GM23338 (cell line): ENCODE data around the gene RCBTB1. TPM values are rescaled to one million over a fixed set of nuclear protein-coding genes. Genes with fewer than 3 reads are reported as not detected.

Experiments
- ATAC-seq: fragments of 200-7000 bp; cut with Tn5 transposase; 3 replicates; pipeline ENCODE4 v1.9.1; 2020
- DNase-seq: peaks from one replicate; pipeline ENCODE4 v3.0.0-alpha.2; 2015; ENCODE audit warnings: low spot score
- H2AFZ ChIP-seq: fragments of 200-600 bp; sonication (generic); 2 replicates; pipeline ENCODE4 v1.8.0; 2016; ENCODE audit warnings: antibody characterized with exemption, mild to moderate bottlenecking, moderate library complexity
- H3F3A ChIP-seq: fragments of 200-600 bp; sonication (generic); replicated peaks from 2 replicates; pipeline ENCODE4 v1.8.0; 2017; ENCODE audit warnings: antibody characterized with exemption, mixed run types, low read depth
- H3K27ac ChIP-seq: fragments of 200-600 bp; sonication (generic); 2 replicates; pipeline ENCODE4 v1.6.1; 2016; ENCODE audit warnings: low read depth
- H3K27me3 ChIP-seq: fragments of 200-600 bp; sonication (generic); 2 replicates; pipeline ENCODE4 v1.8.0; 2016; ENCODE audit warnings: mild to moderate bottlenecking, mixed run types, moderate library complexity; ENCODE audit not compliant: insufficient read depth
- H3K36me3 ChIP-seq: fragments of 200-600 bp; sonication (generic); 2 replicates; pipeline ENCODE4 v1.8.0; 2016; ENCODE audit warnings: mild to moderate bottlenecking; ENCODE audit not compliant: insufficient read depth
- H3K4me1 ChIP-seq: fragments of 200-600 bp; sonication (generic); 2 replicates; pipeline ENCODE4 v1.8.0; 2016; ENCODE audit warnings: mild to moderate bottlenecking, moderate library complexity; ENCODE audit not compliant: insufficient read depth
- H3K4me2 ChIP-seq: fragments of 200-600 bp; sonication (generic); 2 replicates; pipeline ENCODE4 v1.7.1; 2017; ENCODE audit warnings: mixed run types
- H3K4me3 ChIP-seq: fragments of 200-600 bp; sonication (generic); 2 replicates; pipeline ENCODE4 v1.6.1; 2016; ENCODE audit warnings: mixed run types
- H3K79me2 ChIP-seq: fragments of 200-600 bp; sonication (generic); replicated peaks from 2 replicates; pipeline ENCODE4 v1.8.0; 2017; ENCODE audit warnings: mild to moderate bottlenecking; ENCODE audit not compliant: insufficient read depth
- H3K9me2 ChIP-seq: fragments of 200-600 bp; sonication (generic); 2 replicates; pipeline ENCODE4 v1.8.0; 2017; ENCODE audit not compliant: insufficient read depth
- H4K20me1 ChIP-seq: fragments of 200-600 bp; sonication (generic); replicated peaks from 2 replicates; pipeline ENCODE4 v1.8.0; 2017; ENCODE audit warnings: mild to moderate bottlenecking; ENCODE audit not compliant: insufficient read depth
- H3K27ac Mint-ChIP-seq: 2 replicates; pipeline ENCODE4 v1.8.0; 2020; ENCODE audit warnings: inconsistent platforms, mild to moderate bottlenecking, moderate library complexity, mixed read lengths
- H3K27me3 Mint-ChIP-seq: 3 replicates; pipeline ENCODE4 v1.8.0; 2022; ENCODE audit warnings: low read depth, mild to moderate bottlenecking, moderate library complexity, mixed read lengths, inconsistent platforms; ENCODE audit not compliant: insufficient read depth, poor library complexity
- H3K36me3 Mint-ChIP-seq: 3 replicates; pipeline ENCODE4 v1.8.0; 2021; ENCODE audit warnings: low read depth, mild to moderate bottlenecking, inconsistent platforms, moderate library complexity, mixed read lengths
- H3K4me1 Mint-ChIP-seq: 3 replicates; pipeline ENCODE4 v1.8.0; 2020; ENCODE audit warnings: mild to moderate bottlenecking, inconsistent platforms, mixed read lengths
- H3K4me3 Mint-ChIP-seq: 3 replicates; pipeline ENCODE4 v1.8.0; 2021; ENCODE audit warnings: moderate library complexity, mild to moderate bottlenecking, inconsistent platforms, mixed read lengths
- H3K9me3 Mint-ChIP-seq: 3 replicates; pipeline ENCODE4 v1.8.0; 2020; ENCODE audit warnings: moderate library complexity, mild to moderate bottlenecking, inconsistent platforms, mixed read lengths
- CREB1 ChIP-seq: fragments of 250-450 bp; sonication (Bioruptor Pico); IDR thresholded peaks from 2 replicates; pipeline ENCODE4 v1.5.0; 2020; ENCODE audit warnings: low read depth, mild to moderate bottlenecking, moderate library complexity
- CTCF ChIP-seq, 2 experiments: fragments of 200-600 bp in 1 of 2; sonication (generic) in 1 of 2; conservative IDR thresholded peaks; 2 replicates each; pipeline versions ENCODE4 v1.5.1 to v1.6.1; 2016 to 2017; ENCODE audit warnings: antibody characterized with exemption in 2 of 2, low read depth in 2 of 2, mild to moderate bottlenecking in 2 of 2, moderate library complexity in 1 of 2
- ETS1 ChIP-seq: IDR thresholded peaks from 2 replicates; pipeline ENCODE4 v1.6.1; 2016; ENCODE audit warnings: antibody characterized with exemption
- NANOG ChIP-seq: IDR thresholded peaks from 2 replicates; pipeline ENCODE4 v1.6.1; 2016; ENCODE audit warnings: antibody characterized with exemption, borderline replicate concordance
- REST ChIP-seq: IDR thresholded peaks from one replicate; pipeline ENCODE4 v1.6.1; 2018; ENCODE audit warnings: antibody characterized with exemption; ENCODE audit not compliant: unreplicated experiment
- STAT1 ChIP-seq: IDR thresholded peaks from one replicate; pipeline ENCODE4 v1.6.1; 2016; ENCODE audit warnings: antibody characterized with exemption; ENCODE audit not compliant: unreplicated experiment
- ZNF462 ChIP-seq: fragments of 250-450 bp; sonication (Bioruptor Pico); IDR thresholded peaks from 2 replicates; pipeline ENCODE4 v1.5.0; 2020; ENCODE audit warnings: mild to moderate bottlenecking, moderate library complexity
- polyA plus RNA-seq: library from polyadenylated mRNA; unstranded; fragments of >200 nt; fragmentation: Nextera tagmentation; extraction: Ambion mirVana; gene quantifications from 2 replicates; pipeline ENCODE4 v1.2.1, GENCODE V29; 2016
- total RNA-seq: library from RNA; depleted of rRNA; stranded (reverse); fragments of >200 nt; shearing (Covaris generic); gene quantifications from 2 replicates; pipeline ENCODE4 v1.2.3, GENCODE V29; 2014

RCBTB1 gene
- total and polyA plus RNA-seq, 2 experiments from 2014 or later = 10.8 to 33.5 TPM

GRCh38 chr13:49610176-49610575 is 24.8 kb upstream of the RCBTB1 start:
- no peaks in the 10 kb centered on the region for H3K27me3 Mint-ChIP-seq
- peaks cover 4% of the 10 kb centered on the region; the same call in 2 of the 3 replicates for H3K4me1 Mint-ChIP-seq
- H3K27me3 ChIP-seq = no peaks in the 10 kb centered on the region
- TF ChIP-seq STAT1 = no peak
- no peak for TF ChIP-seq REST
- no peak for TF ChIP-seq ZNF462 (CRISPR knock-in tag)
- no peak for TF ChIP-seq ETS1
- no peak for TF ChIP-seq CREB1 (CRISPR knock-in tag)
- TF ChIP-seq NANOG = no peak
- TF ChIP-seq CTCF (conservative IDR thresholded peaks at IDR 0.05; ENCODE audit: low read depth in 2 of 2) = no peak
- no peak overlapping the region for H3K4me3 ChIP-seq
- H3K36me3 ChIP-seq = no peaks in the 10 kb centered on the region
- ATAC-seq (no peak), DNase-seq (no peak)
- no peak overlapping the region for H3K27ac ChIP-seq
- H4K20me1 ChIP-seq = no peaks in the 10 kb centered on the region
- H3F3A ChIP-seq = no peaks in the 10 kb centered on the region
- H3K79me2 ChIP-seq = no peaks in the 10 kb centered on the region
- H3K9me2 ChIP-seq = no peaks in the 10 kb centered on the region
- H3K9me3 Mint-ChIP-seq = no peaks in the 10 kb centered on the region
- no peaks in the 10 kb centered on the region for H3K4me1 ChIP-seq
- no peaks in the 10 kb centered on the region for H3K36me3 Mint-ChIP-seq
- no peak overlapping the region for H3K4me2 ChIP-seq
- no peak overlapping the region for H2AFZ ChIP-seq
- no peak overlapping the region for H3K4me3 Mint-ChIP-seq
- no peak overlapping the region for H3K27ac Mint-ChIP-seq
